ENCODE results near the gene PLXNC1.

Gene PLXNC1

GRCh38 chr12:94245631-94246383, 97.4 kb downstream of the PLXNC1 start:
- no peak for DNase-seq

- DNase-seq: no peak
Observed at GRCh38 chr12:94247246-94247645, 98.9 kb downstream of the PLXNC1 start.

DNA sequence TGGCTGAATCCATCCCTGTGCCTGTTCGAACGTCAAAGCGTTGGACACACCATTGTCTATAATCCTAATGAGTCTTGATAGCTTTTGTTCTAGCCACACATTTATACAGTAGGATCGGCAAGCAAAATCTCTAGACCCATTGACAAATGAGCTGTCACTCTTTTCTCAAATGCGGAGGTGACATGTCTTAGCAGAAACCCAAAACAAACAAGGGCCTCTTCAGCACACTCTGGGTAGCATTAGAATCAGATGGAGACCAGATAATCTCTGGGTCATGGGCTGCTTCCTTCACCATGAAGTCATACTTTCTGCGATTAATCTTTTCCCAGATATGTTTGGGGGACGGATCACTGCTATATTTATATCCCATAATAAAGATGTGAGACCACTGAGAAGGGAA, 100.2 kb downstream of the PLXNC1 start:
- DNase-seq: no peak

DNA sequence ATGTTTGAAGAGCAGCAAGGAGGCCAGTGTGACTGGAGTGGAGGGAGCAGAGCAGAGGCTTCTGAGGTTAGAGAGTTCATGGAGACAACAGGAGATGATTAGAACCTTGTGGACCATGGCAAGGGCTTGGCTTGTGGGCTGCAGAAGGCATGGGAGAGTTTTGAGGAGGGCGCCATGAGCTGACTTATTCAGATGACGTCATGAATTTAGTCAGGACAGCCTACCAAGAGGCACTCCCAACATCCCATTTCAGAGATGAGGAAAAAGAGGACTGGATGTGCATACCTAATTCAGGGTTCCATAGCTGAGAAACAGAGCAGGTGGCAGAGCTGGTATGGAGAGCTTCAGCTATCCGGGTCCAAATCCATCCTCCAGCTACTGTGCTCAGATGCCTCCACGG, 101.8 kb downstream of the PLXNC1 start:
- no peak for DNase-seq

- no peak for DNase-seq
Observed at GRCh38 chr12:94254270-94254669, 105.9 kb downstream of the PLXNC1 start.

DNA sequence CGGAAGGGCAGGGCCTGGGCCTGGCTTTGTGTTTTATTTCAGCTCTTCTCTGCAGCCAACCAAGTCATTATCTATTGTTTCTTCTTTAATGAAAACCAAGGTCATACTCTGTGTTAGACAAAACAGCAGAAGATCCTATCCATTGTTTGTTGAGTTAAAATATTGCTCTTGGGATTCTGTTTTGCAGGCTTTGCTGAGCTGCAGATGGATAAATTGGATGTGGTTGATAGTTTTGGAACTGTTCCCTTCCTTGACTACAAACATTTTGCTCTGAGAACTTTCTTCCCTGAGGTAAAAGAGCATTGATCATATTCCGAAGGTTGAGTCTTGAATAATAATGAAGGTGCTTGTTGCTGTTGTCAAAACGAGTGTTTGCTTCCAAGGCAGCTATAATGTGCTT, 106.6 kb downstream of the PLXNC1 start:
- no peak for DNase-seq

DNA sequence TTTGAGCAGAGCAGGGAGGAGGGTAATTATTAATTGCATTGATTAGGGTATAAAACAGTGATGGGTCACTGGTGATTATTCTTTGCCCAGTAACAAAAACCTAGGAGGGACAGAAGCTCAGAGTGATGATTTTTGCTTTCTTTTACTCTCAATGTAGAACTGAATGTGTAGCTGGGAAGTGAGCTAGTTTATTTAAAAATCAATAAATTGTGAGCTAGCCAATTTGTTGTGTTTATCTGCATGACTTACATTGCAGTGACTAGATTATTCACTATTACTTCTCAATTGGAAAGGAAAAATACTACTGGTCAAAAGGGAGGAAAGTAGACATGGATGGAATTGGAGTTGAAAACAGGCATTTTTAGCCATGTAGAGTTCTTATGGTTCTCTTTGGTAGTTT, 107.1 kb downstream of the PLXNC1 start:
- no peak for DNase-seq

- no peak for DNase-seq
Observed at GRCh38 chr12:94258593-94258992, 110.2 kb downstream of the PLXNC1 start.

GRCh38 chr12:94260017-94260416, 111.6 kb downstream of the PLXNC1 start:
- DNase-seq: no peak

DNA sequence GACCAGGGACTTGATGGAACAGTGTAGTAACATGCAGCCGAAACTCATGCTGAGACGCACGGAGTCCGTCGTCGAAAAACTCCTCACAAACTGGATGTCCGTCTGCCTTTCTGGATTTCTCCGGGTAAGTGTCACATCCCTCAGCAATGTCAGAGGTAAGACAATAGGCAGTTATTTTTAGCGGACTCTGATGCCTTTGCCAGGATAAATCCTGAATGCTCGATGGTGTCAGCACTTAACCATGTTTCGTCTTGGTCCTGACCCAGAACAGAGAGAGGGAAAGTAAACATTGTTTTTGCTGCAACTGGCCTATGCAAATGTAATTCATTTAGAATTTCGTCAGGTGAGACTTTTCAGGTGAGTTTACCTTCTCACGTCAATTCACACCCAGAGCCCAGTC, 112.3 kb downstream of the PLXNC1 start:
- no peak for DNase-seq

DNA sequence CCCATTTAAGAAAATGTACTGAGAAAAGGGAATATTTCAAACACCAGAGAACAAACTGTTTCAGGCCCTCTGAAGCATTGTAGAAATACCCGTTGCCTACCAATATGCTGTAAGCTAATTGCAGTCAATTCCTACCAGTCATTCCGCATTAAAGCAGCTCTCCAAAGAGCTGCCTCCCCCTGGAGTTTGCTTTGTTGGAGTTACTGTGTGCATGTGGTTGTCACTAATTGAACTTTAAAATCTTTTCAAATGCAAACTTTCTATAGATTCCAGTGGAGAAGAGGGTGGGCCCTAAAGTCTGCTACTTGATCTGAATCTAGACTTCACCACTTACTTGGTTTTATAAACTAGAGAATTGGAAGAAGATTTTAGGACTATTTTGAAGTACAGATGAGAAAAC, 112.7 kb downstream of the PLXNC1 start:
- DNase-seq: no peak

GRCh38 chr12:94261786-94262185, 113.4 kb downstream of the PLXNC1 start:
- DNase-seq: no peak

GRCh38 chr12:94262228-94263010, 114.0 kb downstream of the PLXNC1 start:
- DNase-seq: peak; percentile 89

GRCh38 chr12:94263011-94263811, 114.8 kb downstream of the PLXNC1 start:
- peak; percentile 5 for DNase-seq

DNA sequence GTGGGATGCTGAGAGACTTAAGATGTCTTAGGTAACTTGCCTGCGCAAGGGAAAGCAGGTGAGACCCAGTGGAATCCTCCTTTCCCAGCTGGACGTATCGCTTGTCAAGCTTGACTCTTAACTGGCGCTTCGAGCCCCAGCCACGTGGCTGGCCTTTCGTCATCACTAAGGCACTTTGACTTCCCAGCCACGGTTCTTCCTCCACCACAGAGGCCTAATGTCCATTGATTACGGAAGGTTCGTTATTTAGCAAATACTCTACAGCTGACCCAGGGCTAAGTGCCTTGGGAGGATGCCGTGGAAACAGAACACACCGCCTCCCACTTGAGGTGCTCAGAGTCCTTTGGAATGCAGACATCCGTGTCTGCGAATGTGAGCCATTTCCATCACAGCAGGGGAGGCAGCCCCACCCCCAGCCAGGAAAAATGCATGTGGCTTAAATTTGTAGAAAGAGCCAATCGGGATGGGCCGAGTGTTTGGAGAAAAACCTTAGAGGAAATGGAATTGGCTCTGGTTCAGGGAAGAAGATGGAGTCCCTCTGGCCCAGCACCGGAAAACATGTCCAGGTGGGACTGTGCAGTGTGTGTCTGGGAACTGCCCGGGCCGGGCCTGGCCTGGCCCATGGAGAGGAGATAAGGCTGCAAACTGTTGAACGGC, 115.7 kb downstream of the PLXNC1 start:
- DNase-seq: no peak

DNA sequence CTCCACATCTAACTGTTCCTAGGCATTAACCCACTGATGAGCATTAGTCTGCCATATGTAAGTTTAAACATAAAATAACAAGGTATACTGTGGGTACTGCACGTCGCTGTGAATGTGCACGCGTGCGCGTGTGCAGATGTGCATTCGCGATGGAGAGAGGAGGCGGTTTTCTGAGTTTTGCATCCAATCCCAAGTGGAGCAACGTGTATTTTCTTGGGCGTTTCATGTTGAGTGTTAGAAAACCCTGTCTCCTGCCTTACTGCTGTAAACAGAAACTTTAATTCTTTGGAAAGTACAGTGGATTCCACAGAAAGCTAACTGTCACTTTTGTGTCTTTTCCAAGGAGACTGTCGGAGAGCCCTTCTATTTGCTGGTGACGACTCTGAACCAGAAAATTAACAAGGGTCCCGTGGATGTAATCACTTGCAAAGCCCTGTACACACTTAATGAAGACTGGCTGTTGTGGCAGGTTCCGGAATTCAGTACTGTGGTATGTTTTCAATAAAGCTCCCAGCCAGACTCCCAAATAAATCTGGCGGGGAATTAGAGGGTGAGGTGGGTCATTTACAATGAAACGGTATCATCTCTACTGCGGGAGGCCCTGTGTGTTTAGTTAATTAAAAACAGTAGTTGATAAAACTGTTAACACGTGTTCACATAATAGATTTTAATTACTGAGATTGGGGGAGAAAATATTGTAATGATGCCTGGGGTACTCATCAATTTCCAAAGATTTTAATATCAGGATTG, 116.5 kb downstream of the PLXNC1 start:
- no peak for DNase-seq

DNA sequence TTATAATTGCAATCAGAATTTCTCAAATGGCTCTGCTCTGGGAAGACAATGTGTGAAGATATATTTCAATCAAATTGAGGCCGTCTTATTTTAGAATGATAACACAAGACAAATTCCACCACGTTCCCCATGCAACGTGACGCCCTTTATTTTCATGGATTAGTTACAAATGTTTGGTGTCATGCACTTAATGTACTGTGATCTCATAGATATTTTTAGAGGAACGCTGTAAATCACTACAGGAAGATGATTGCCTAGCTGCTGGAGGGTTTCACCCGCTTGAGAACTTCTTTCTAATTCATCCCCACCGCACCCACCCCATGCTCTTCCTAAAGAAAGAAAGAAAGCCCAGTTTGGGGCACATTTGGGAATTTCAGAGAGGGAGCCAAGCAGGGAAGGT, 117.2 kb downstream of the PLXNC1 start:
- DNase-seq: no peak

- DNase-seq: no peak
Observed at GRCh38 chr12:94265966-94266745, 117.8 kb downstream of the PLXNC1 start.

GRCh38 chr12:94266796-94267536, 118.6 kb downstream of the PLXNC1 start:
- DNase-seq: no peak

DNA sequence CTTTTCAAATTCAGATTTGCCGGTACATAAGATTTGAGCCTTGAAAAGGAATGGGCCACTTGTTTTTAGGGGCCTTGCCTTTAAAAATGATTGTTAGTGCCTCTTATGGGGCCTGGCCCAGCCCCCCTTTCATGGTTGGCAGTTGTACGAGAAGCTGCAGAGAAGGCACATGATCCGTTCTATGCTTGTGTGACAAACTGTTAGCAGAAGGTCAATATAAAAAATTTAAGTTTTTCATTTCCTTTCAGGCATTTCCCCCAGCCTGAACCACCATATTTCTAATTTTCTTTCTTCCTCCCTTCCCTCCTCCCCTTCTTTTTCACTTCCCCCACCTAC, 119.1 kb downstream of the PLXNC1 start:
- DNase-seq: no peak

- DNase-seq: no peak
Observed at GRCh38 chr12:94267921-94268471, 119.6 kb downstream of the PLXNC1 start.
